GM18951 (cell line): ENCODE measurements around the gene CSTB.

Experiments used
- POLR2A ChIP-seq: IDR thresholded peaks from 4 replicates; pipeline ENCODE4 v1.6.1; 2011; ENCODE audit warnings: mild to moderate bottlenecking; ENCODE audit not compliant: insufficient read length, insufficient read depth; ENCODE audit errors: extremely low read depth
- in situ Hi-C: fragments of 300-500 bp; cut with MboI; formaldehyde crosslinking; loops from one replicate; pipeline ENCODE4 v1.12.0; 2022; ENCODE audit warnings: low sequenced_read_pairs, mixed read lengths, inconsistent platforms; ENCODE audit not compliant: unreplicated experiment

Gene CSTB

GRCh38 chr21:43775190-43775589 is 918 bp downstream of the CSTB start:
- in situ Hi-C loops = no loop called here
- TF ChIP-seq POLR2A = no peak

GRCh38 chr21:43774163-43774562 is 1.9 kb downstream of the CSTB start:
- no peak for TF ChIP-seq POLR2A
- in situ Hi-C loops = no loop called here

- TF ChIP-seq POLR2A = no peak
- in situ Hi-C loops = no loop called here
Measured at GRCh38 chr21:43772425-43772821, 3.7 kb downstream of the CSTB start.

GRCh38 chr21:43771698-43772424 is 4.2 kb downstream of the CSTB start:
- in situ Hi-C loops = no loop called here
- TF ChIP-seq POLR2A = no peak

GRCh38 chr21:43771199-43771675 is 4.9 kb downstream of the CSTB start:
- no peak for TF ChIP-seq POLR2A

GRCh38 chr21:43770066-43770655 is 5.9 kb downstream of the CSTB start:
- no peak for TF ChIP-seq POLR2A
- in situ Hi-C loops = no loop called here

More at GRCh38 chr21:43771199-43771675, 4.9 kb downstream of the CSTB start:
- in situ Hi-C loops = no loop called here

GRCh38 chr21:43769325-43769958 is 6.7 kb downstream of the CSTB start:
- in situ Hi-C loops = no loop called here
- TF ChIP-seq POLR2A = no peak

GRCh38 chr21:43768868-43769167 is 7.3 kb downstream of the CSTB start:
- in situ Hi-C loops = no loop called here
- no peak for TF ChIP-seq POLR2A

- in situ Hi-C loops = no loop called here
- TF ChIP-seq POLR2A = no peak
Measured at GRCh38 chr21:43767984-43768867, 7.9 kb downstream of the CSTB start.

GRCh38 chr21:43767498-43767983 is 8.6 kb downstream of the CSTB start:
- in situ Hi-C loops = no loop called here
- TF ChIP-seq POLR2A = no peak

GRCh38 chr21:43766734-43767497 is 9.2 kb downstream of the CSTB start:
- no peak for TF ChIP-seq POLR2A
- in situ Hi-C loops = no loop called here
